HepG2 (cell line): ENCODE data around the gene HK2. TPM values are rescaled to one million over a fixed set of nuclear protein-coding genes. Genes with fewer than 3 reads are reported as not detected.
A peak's percentile ranks its signal among the peaks of the same experiment; 100 is the strongest.

Source experiments
- ATAC-seq: fragments of 200-7000 bp; cut with Tn5 transposase; 3 replicates; pipeline ENCODE4 v1.9.1; 2020; ENCODE audit warnings: mild to moderate bottlenecking, moderate library complexity
- BruUV-seq: library from RNA; stranded (reverse); fragments of 400-500 nt; replicated peaks from 2 replicates; lab custom pipeline; 2021; lab: Mats Ljungman, UMichigan
- CTCF ChIA-PET: fragments of 300-600 bp; formaldehyde crosslinking; extraction: SDS; loops from one replicate; lab custom pipeline; 2021; ENCODE audit warnings: low total read pairs, inconsistent platforms, low intra/inter-chr PET ratio; lab: Yijun Ruan, JAX
- POLR2A ChIA-PET: fragments of 350-600 bp; sonication (Branson Sonifier 250); formaldehyde crosslinking; loops from one replicate; lab custom pipeline; 2020; ENCODE audit warnings: antibody characterized with exemption, inconsistent platforms; lab: Yijun Ruan, JAX
- DNase-seq: peaks from one replicate; pipeline ENCODE4 v3.0.0-alpha.2; 2015; ENCODE audit warnings: low spot score
- FAIRE-seq: peaks from 3 replicates; lab custom pipeline; 2011; peaks lifted over from hg19 to GRCh38; lab: Jason Lieb, UNC
- H2AFZ ChIP-seq: one replicate; pipeline ENCODE4 v1.6.1; 2011; ENCODE audit warnings: low read length, inconsistent platforms
- H3K27ac ChIP-seq: fragments of 300-600 bp; 3 replicates; pipeline ENCODE4 v1.8.0; 2011; ENCODE audit warnings: mixed run types, mild to moderate bottlenecking, mixed read lengths, low read length, inconsistent platforms; ENCODE audit not compliant: insufficient read depth; ENCODE audit errors: extremely low read length
- H3K27me3 ChIP-seq, 2 experiments: fragments of 200-600 bp in 1 of 2; 2 replicates in 1 of 2; 3 replicates in 1 of 2; pipeline versions ENCODE4 v1.6.0 to v1.8.0; 2011; ENCODE audit warnings: low read length in 2 of 2, mild to moderate bottlenecking in 2 of 2, moderate library complexity in 2 of 2, inconsistent platforms in 1 of 2; ENCODE audit not compliant: insufficient read depth in 2 of 2, control insufficient read depth in 1 of 2
- H3K36me3 ChIP-seq, 2 experiments: fragments of 200-600 bp in 1 of 2; replicated peaks in 1 of 2; 2 replicates in 1 of 2; 3 replicates in 1 of 2; pipeline versions ENCODE4 v1.5.1 to v1.8.0; 2011; ENCODE audit warnings: low read length in 2 of 2, inconsistent platforms in 1 of 2; ENCODE audit not compliant: insufficient read depth in 2 of 2, control insufficient read depth in 1 of 2
- H3K4me1 ChIP-seq: 2 replicates; pipeline ENCODE4 v1.5.1; 2012; ENCODE audit warnings: low read length, inconsistent platforms; ENCODE audit not compliant: insufficient read depth
- H3K4me2 ChIP-seq: 2 replicates; pipeline ENCODE4 v1.6.0; 2011; ENCODE audit warnings: low read depth, low read length, inconsistent platforms
- H3K4me3 ChIP-seq, 3 experiments: fragments of 200-600 bp in 1 of 3; sonication (generic), shearing (Covaris generic) in 1 of 3; replicated peaks in 1 of 3; 2 replicates each; pipeline ENCODE4 v1.5.1; 2011 to 2016; ENCODE audit warnings: low read length in 3 of 3, inconsistent platforms in 2 of 3, low read depth in 2 of 3, mild to moderate bottlenecking in 2 of 3, control low read depth in 1 of 3, mixed read lengths in 1 of 3; ENCODE audit not compliant: insufficient read depth in 1 of 3
- H3K79me2 ChIP-seq: one replicate; pipeline ENCODE4 v1.6.1; 2011; ENCODE audit warnings: low read length, inconsistent platforms; ENCODE audit not compliant: insufficient read depth
- H3K9ac ChIP-seq: 2 replicates; pipeline ENCODE4 v1.6.0; 2011; ENCODE audit warnings: mild to moderate bottlenecking, low read depth, low read length, inconsistent platforms; ENCODE audit not compliant: insufficient read depth
- H3K9me3 ChIP-seq: 2 replicates; pipeline ENCODE4 v1.5.1; 2012; ENCODE audit warnings: mild to moderate bottlenecking, low read length
- H4K20me1 ChIP-seq: 2 replicates; pipeline ENCODE4 v1.6.0; 2011; ENCODE audit warnings: inconsistent platforms, mild to moderate bottlenecking, low read length, moderate library complexity; ENCODE audit not compliant: insufficient read depth
- HOXA5 ChIP-seq: sonication (generic); formaldehyde crosslinking; IDR thresholded peaks from 2 replicates; pipeline ENCODE4 v1.4.0; 2020; ENCODE audit warnings: missing genetic modification reagents
- NFATC3 ChIP-seq: sonication (generic); formaldehyde crosslinking; IDR thresholded peaks from 2 replicates; pipeline ENCODE4 v1.5.1; 2020; ENCODE audit warnings: mild to moderate bottlenecking, missing genetic modification reagents
- POLR2A ChIP-seq, 2 experiments: IDR thresholded peaks; 2 replicates each; pipeline ENCODE4 v1.6.1; 2011; ENCODE audit warnings: low read depth in 2 of 2, low read length in 2 of 2, mild to moderate bottlenecking in 1 of 2, moderate library complexity in 1 of 2; ENCODE audit not compliant: insufficient read depth in 1 of 2
- POLR2AphosphoS5 ChIP-seq: IDR thresholded peaks from 2 replicates; pipeline ENCODE4 v1.6.1; 2012; ENCODE audit warnings: low read depth, low read length
- RBM22 ChIP-seq: fragments of 200-400 bp; formaldehyde crosslinking; optimal IDR thresholded peaks from 2 replicates; pipeline ENCODE3; 2017; ENCODE audit warnings: mild to moderate bottlenecking, low read length, moderate library complexity
- RELA ChIP-seq: sonication (generic); formaldehyde crosslinking; IDR thresholded peaks from 2 replicates; pipeline ENCODE4 v1.4.0; 2020; ENCODE audit warnings: missing genetic modification reagents
- SOX5 ChIP-seq: IDR thresholded peaks from 2 replicates; pipeline ENCODE4 v1.6.1; 2016; ENCODE audit warnings: borderline replicate concordance
- ZNF34 ChIP-seq: sonication (generic); formaldehyde crosslinking; IDR thresholded peaks from 2 replicates; pipeline ENCODE4 v1.4.0; 2020; ENCODE audit warnings: mild to moderate bottlenecking, missing genetic modification reagents, borderline replicate concordance
- WGBS: methylation state at CpG from one replicate; pipeline ENCODE4 v1.1.6; 2017; ENCODE audit warnings: low lambda C conversion rate; 5-methylcytosine and 5-hydroxymethylcytosine counted together
- in situ Hi-C: cut with HindIII; loops from 2 replicates; pipeline ENCODE4 v1.10.0; 2017; ENCODE audit warnings: low pct_unique_long_range_greater_than_20kb; ENCODE audit not compliant: extremely low pct_ligation_motif_present
- intact Hi-C: fragments of 100-400 bp; cut with micrococcal nuclease; formaldehyde crosslinking; loops from one replicate; pipeline ENCODE4 v1.10.0; 2022; ENCODE audit not compliant: unreplicated experiment
- polyA plus RNA-seq, 8 experiments: library from polyadenylated mRNA; depleted of rRNA in 3 of 8; stranded (reverse) in 7 of 8; unstranded in 1 of 8; fragments of >200 nt; fragmentation: Illumina TruSeq in 4 of 8; extraction: Trizol in 4 of 8; gene quantifications; 2 replicates each; pipeline versions ENCODE4 v1.2.1 to v1.2.3, GENCODE V29; 2011 to 2016; ENCODE audit warnings: low read depth in 4 of 8, missing spikeins in 1 of 8, mixed read lengths in 1 of 8; ENCODE audit not compliant: insufficient read depth in 1 of 8
- total RNA-seq, 5 experiments: library from RNA; depleted of rRNA; stranded (reverse); fragments of >200 nt; fragmentation: Illumina TruSeq; extraction: Trizol; gene quantifications; 2 replicates each; pipeline ENCODE4 v1.2.3, GENCODE V29; 2016; ENCODE audit warnings: low read depth in 1 of 5
- TF ChIP-seq, protein P1 (sequence below): sonication (generic); formaldehyde crosslinking; IDR thresholded peaks from 2 replicates; pipeline ENCODE4 v1.9.0; 2022; ENCODE audit warnings: missing genetic modification reagents, mild to moderate bottlenecking, borderline replicate concordance

Gene HK2
- total and polyA plus RNA-seq, 2 of the 13 experiments (the other 11 are each of a cell fraction or from before 2014, with no cell fraction given): 13.2 to 101 TPM

DNA sequence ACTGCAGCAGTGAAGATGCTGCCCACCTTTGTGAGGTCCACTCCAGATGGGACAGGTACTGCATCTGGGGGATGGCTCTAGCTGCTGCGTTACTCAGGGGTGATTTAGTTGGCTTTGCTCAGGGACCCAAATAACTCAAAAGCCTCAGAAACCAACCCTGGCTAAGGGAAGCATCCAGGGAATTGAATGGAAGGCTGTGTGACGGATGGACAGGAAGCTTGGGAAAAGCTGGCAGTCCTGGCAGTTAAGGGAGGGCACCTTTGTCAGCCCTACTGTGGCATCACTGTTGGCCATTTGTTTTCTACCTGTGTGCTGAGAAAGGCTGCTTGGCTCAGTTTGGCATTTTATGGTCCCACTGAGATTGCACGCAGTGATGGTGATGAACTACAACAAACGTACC, 20.5 kb downstream of the HK2 start:
- ChIA-PET POLR2A (interaction anchor here (2.1 kb wide), 1 partner anchor 17 kb away, joined by 6 read pairs; no protein-coding TSS in a partner anchor), CTCF (no interaction called here)
- Histone ChIP-seq H3K9ac (no peak overlapping the region), H3K36me3 (peaks cover 43 to 96% of the 10 kb centered on the region in 2 experiments), H3K4me2 (no peak overlapping the region), H3K27me3 (no peaks in the 10 kb centered on the region), H3K27ac (no peak overlapping the region), H3K4me1 (peaks cover 78% of the 10 kb centered on the region), H2AFZ (no peak overlapping the region), H4K20me1 (peaks cover 96% of the 10 kb centered on the region), H3K9me3 (no peaks in the 10 kb centered on the region), H3K4me3 (no peak overlapping the region), H3K79me2 (peaks cover 89% of the 10 kb centered on the region)
- in situ Hi-C loops: no loop called here
- WGBS: 98% methylated on average over 4 of the region's 4 CpGs
- no peak for ATAC-seq
- no TSS peak for BruUV-seq
- no peak for FAIRE-seq
- intact Hi-C loops: no loop called here
- no peak for DNase-seq
- TF ChIP-seq NFATC3 (CRISPR knock-in tag) (0 out of 2 replicates have a peak, but pooled peaks have one; percentile 18), SOX5 (CRISPR knock-in tag) (no peak), POLR2A (IDR thresholded peaks at IDR 0.05; ENCODE audit: insufficient read depth in 1 of 2, low read depth in 2 of 2, low read length in 2 of 2) (0 out of 4 replicates have a peak, but pooled peaks of 1 of the 2 experiments have one; percentile 0), RBM22 (peak; percentile 91), ZNF34 (CRISPR knock-in tag) (no peak), RELA (CRISPR knock-in tag) (no peak), POLR2AphosphoS5 (peak; percentile 41), HOXA5 (CRISPR knock-in tag) (no peak)
- TF ChIP-seq, protein P1, sequence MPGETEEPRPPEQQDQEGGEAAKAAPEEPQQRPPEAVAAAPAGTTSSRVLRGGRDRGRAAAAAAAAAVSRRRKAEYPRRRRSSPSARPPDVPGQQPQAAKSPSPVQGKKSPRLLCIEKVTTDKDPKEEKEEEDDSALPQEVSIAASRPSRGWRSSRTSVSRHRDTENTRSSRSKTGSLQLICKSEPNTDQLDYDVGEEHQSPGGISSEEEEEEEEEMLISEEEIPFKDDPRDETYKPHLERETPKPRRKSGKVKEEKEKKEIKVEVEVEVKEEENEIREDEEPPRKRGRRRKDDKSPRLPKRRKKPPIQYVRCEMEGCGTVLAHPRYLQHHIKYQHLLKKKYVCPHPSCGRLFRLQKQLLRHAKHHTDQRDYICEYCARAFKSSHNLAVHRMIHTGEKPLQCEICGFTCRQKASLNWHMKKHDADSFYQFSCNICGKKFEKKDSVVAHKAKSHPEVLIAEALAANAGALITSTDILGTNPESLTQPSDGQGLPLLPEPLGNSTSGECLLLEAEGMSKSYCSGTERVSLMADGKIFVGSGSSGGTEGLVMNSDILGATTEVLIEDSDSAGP (CRISPR knock-in tag): no peak
